Gastroesophageal sphincter (tissue), 4 donors: Measurements from ENCODE around the gene NFIX. TPM values are rescaled to one million over a fixed set of nuclear protein-coding genes. Genes with fewer than 3 reads are reported as not detected.

Experiments
- ATAC-seq: fragments of 150-250 bp; one replicate; pipeline ENCODE4 v1.9.1; 2016; ENCODE audit warnings: mild to moderate bottlenecking, moderate library complexity
- H3K27ac ChIP-seq, 4 donors: fragments of 200-600 bp; sonication (generic) in 3 of 4; 1 replicate in 3 of 4; 2 replicates in 1 of 4; pipeline ENCODE4 v1.5.1; 2016 to 2019
- H3K27me3 ChIP-seq: fragments of 200-600 bp; sonication (generic); one replicate; pipeline ENCODE4 v1.5.1; 2019
- H3K36me3 ChIP-seq, 2 donors: fragments of 200-600 bp; sonication (generic); one replicate each; pipeline ENCODE4 v1.5.1; 2019; ENCODE audit warnings: control low read depth in 1 of 2
- H3K4me1 ChIP-seq, 3 donors: fragments of 200-600 bp; sonication (generic); 1 replicate in 2 of 3; 2 replicates in 1 of 3; pipeline ENCODE4 v1.5.1; 2016 to 2019; ENCODE audit warnings: control low read depth in 2 of 3
- H3K4me3 ChIP-seq, 2 donors: fragments of 200-600 bp; sonication (generic); one replicate each; pipeline ENCODE4 v1.5.1; 2019; ENCODE audit warnings: mild to moderate bottlenecking in 1 of 2, moderate library complexity in 1 of 2
- H3K9me3 ChIP-seq, 3 donors: fragments of 200-600 bp; sonication (generic); one replicate each; pipeline ENCODE4 v1.5.1; 2017 to 2019; ENCODE audit warnings: control low read depth in 2 of 3
- CTCF ChIP-seq, 4 experiments: fragments of 200-600 bp in 2 of 4; fragments of 450-650 bp in 2 of 4; sonication (generic) in 1 of 4; IDR thresholded peaks; one replicate each; pipeline ENCODE4 v1.5.1; 2017 to 2019; ENCODE audit warnings: antibody characterized with exemption in 4 of 4, mild to moderate bottlenecking in 2 of 4, moderate library complexity in 2 of 4
- EP300 ChIP-seq: sonication (generic); formaldehyde crosslinking; IDR thresholded peaks from one replicate; pipeline ENCODE4 v1.6.1; 2017; ENCODE audit warnings: antibody characterized with exemption, mild to moderate bottlenecking
- POLR2A ChIP-seq, 2 donors: fragments of 450-650 bp; IDR thresholded peaks; one replicate each; pipeline ENCODE4 v1.6.1; 2017; ENCODE audit warnings: antibody characterized with exemption in 2 of 2, mild to moderate bottlenecking in 2 of 2, moderate library complexity in 1 of 2
- POLR2AphosphoS5 ChIP-seq: sonication (generic); formaldehyde crosslinking; IDR thresholded peaks from one replicate; pipeline ENCODE4 v1.6.1; 2017; ENCODE audit warnings: antibody characterized with exemption
- WGBS, 2 donors: methylation state at CpG; one replicate each; pipeline ENCODE4 v1.1.5; 2018; ENCODE audit warnings: low coverage in 1 of 2; 5-methylcytosine and 5-hydroxymethylcytosine counted together
- total RNA-seq, 4 donors: library from RNA; depleted of rRNA; stranded (reverse); fragments of >200 nt; gene quantifications; one replicate each; pipeline ENCODE4 v1.1.0, GENCODE V29; 2016

NFIX gene
- total RNA-seq, 4 donors from 2014 or later = 44.7 to 145 (median 72.4) TPM

GRCh38 chr19:13001166-13001501 is 5.9 kb downstream of the NFIX start:
- Histone ChIP-seq H3K4me3 (peak overlapping the region in 1 of 2 donors; percentile 54), H3K27me3 (no peaks in the 10 kb centered on the region), H3K36me3 (peaks cover 0 to 5% of the 10 kb centered on the region in 2 donors), H3K4me1 (peaks cover 0 to 97% (median 55%) of the 10 kb centered on the region in 3 donors), H3K27ac (peak overlapping the region; percentile 92 to 98 (median 94)), H3K9me3 (no peaks in the 10 kb centered on the region)
- no peak for TF ChIP-seq CTCF (IDR thresholded peaks at IDR 0.05)
- no peak for TF ChIP-seq POLR2A (IDR thresholded peaks at IDR 0.05)
- no peak for TF ChIP-seq POLR2AphosphoS5
- TF ChIP-seq EP300 = no peak
- ATAC-seq = no peak
- WGBS, 2 donors = 45% methylated on average over 5 of the region's 19 CpGs; no CpG with 5 or more reads in 1 of the 2 donors

- H3K4me1 ChIP-seq = peaks cover 0 to 100% (median 60%) of the 10 kb centered on the region in 3 donors
- TF ChIP-seq EP300 (no peak), POLR2AphosphoS5 (no peak), POLR2A (IDR thresholded peaks at IDR 0.05) (no peak), CTCF (IDR thresholded peaks at IDR 0.05) (no peak)
Measured at GRCh38 chr19:13001502-13002165, 6.4 kb downstream of the NFIX start.

GRCh38 chr19:13002166-13002898 is 7.1 kb downstream of the NFIX start:
- peaks cover 0 to 100% (median 62%) of the 10 kb centered on the region in 3 donors for H3K4me1 ChIP-seq
- H3K4me3 ChIP-seq = peak overlapping the region; percentile 34 to 54
- peak; percentile 76 for ATAC-seq
- H3K9me3 ChIP-seq = no peaks in the 10 kb centered on the region
- TF ChIP-seq POLR2AphosphoS5 (peak; percentile 8), POLR2A (IDR thresholded peaks at IDR 0.05) (peak; percentile 12 to 24), EP300 (no peak), CTCF (IDR thresholded peaks at IDR 0.05) (peak in 1 of 4 experiments; percentile 69)
- peak overlapping the region; percentile 92 to 98 (median 94) for H3K27ac ChIP-seq
- peaks cover 0 to 5% of the 10 kb centered on the region in 2 donors for H3K36me3 ChIP-seq
- no peaks in the 10 kb centered on the region for H3K27me3 ChIP-seq
- 27% methylated on average over 5 of the region's 29 CpGs; no CpG with 5 or more reads in 1 of the 2 donors for WGBS, 2 donors

More at GRCh38 chr19:13001502-13002165, 6.4 kb downstream of the NFIX start:
- Histone ChIP-seq H3K36me3 (peaks cover 0 to 5% of the 10 kb centered on the region in 2 donors), H3K9me3 (no peaks in the 10 kb centered on the region), H3K27ac (peak overlapping the region; percentile 92 to 98 (median 94)), H3K4me3 (peak overlapping the region; percentile 34 to 54), H3K27me3 (no peaks in the 10 kb centered on the region)
- ATAC-seq = peak; percentile 31
- 0 to 28% methylated on average over 1 to 9 of the region's 41 CpGs for WGBS, 2 donors

GRCh38 chr19:13003081-13003480 is 7.8 kb downstream of the NFIX start:
- H3K4me1 ChIP-seq = peaks cover 2 to 100% (median 60%) of the 10 kb centered on the region in 3 donors
- peak overlapping the region; percentile 92 to 98 (median 94) for H3K27ac ChIP-seq
- WGBS, 2 donors = 53% methylated on average over 4 of the region's 15 CpGs; no CpG with 5 or more reads in 1 of the 2 donors
- H3K4me3 ChIP-seq = peak overlapping the region; percentile 34 to 54
- no peaks in the 10 kb centered on the region for H3K9me3 ChIP-seq
- no peak for ATAC-seq
- H3K36me3 ChIP-seq = peaks cover 0 to 5% of the 10 kb centered on the region in 2 donors
- H3K27me3 ChIP-seq = no peaks in the 10 kb centered on the region
- TF ChIP-seq POLR2A (IDR thresholded peaks at IDR 0.05) (no peak), EP300 (no peak), POLR2AphosphoS5 (no peak), CTCF (IDR thresholded peaks at IDR 0.05) (no peak)
